Endothelial cell of umbilical vein (primary cell): ENCODE measurements around the gene NEDD1. TPM values are rescaled to one million over a fixed set of nuclear protein-coding genes. Genes with fewer than 3 reads are reported as not detected.

Source experiments
- BruUV-seq: library from RNA; stranded (reverse); fragments of 400-500 nt; replicated peaks from 2 replicates; lab custom pipeline; 2021; lab: Mats Ljungman, UMichigan
- CTCF ChIA-PET: fragments of 300-600, 350-600 bp; sonication (Branson Sonifier 250); formaldehyde crosslinking; loops from one replicate; lab custom pipeline; 2021; ENCODE audit warnings: antibody characterized with exemption, inconsistent platforms; lab: Charles Lee
- POLR2A ChIA-PET: fragments of 300-600, 350-600 bp; sonication (Branson Sonifier 250); formaldehyde crosslinking; loops from one replicate; lab custom pipeline; 2021; ENCODE audit warnings: antibody characterized with exemption, inconsistent platforms; lab: Charles Lee
- DNase-seq: peaks from one replicate; pipeline ENCODE4 v3.0.0-alpha.2; 2011; ENCODE audit warnings: low read depth, low spot score
- FAIRE-seq: peaks from 2 replicates; lab custom pipeline; 2011; peaks lifted over from hg19 to GRCh38; lab: Jason Lieb, UNC
- H2AFZ ChIP-seq: 2 replicates; pipeline ENCODE4 v1.6.0; 2012; ENCODE audit warnings: low read depth, low read length, control low read depth, inconsistent platforms
- H3K27ac ChIP-seq: 2 replicates; pipeline ENCODE4 v1.5.1; 2011; ENCODE audit warnings: low read depth, mild to moderate bottlenecking, control low read depth, low read length, moderate library complexity; ENCODE audit not compliant: insufficient read depth
- H3K27me3 ChIP-seq, 2 experiments: 2 replicates each; pipeline versions ENCODE4 v1.6.0 to v1.6.1; 2011; ENCODE audit warnings: low read length in 2 of 2, mixed read lengths in 1 of 2; ENCODE audit not compliant: control insufficient read depth in 2 of 2, insufficient read depth in 2 of 2
- H3K36me3 ChIP-seq, 2 experiments: 2 replicates in 1 of 2; 3 replicates in 1 of 2; pipeline ENCODE4 v1.5.1; 2011; ENCODE audit warnings: low read length in 2 of 2, mild to moderate bottlenecking in 1 of 2, moderate library complexity in 1 of 2; ENCODE audit not compliant: control insufficient read depth in 2 of 2, insufficient read depth in 2 of 2; ENCODE audit errors: extremely low read depth in 1 of 2
- H3K4me1 ChIP-seq: 3 replicates; pipeline ENCODE4 v1.5.1; 2011; ENCODE audit warnings: mild to moderate bottlenecking, low read length; ENCODE audit not compliant: control insufficient read depth, insufficient read depth; ENCODE audit errors: extremely low read depth
- H3K4me2 ChIP-seq: 2 replicates; pipeline ENCODE4 v1.6.1; 2011; ENCODE audit warnings: low read length, control low read depth, mixed read lengths; ENCODE audit not compliant: insufficient read depth
- H3K4me3 ChIP-seq, 3 experiments: fragments of 200-600 bp in 1 of 3; sonication (generic), shearing (Covaris generic) in 1 of 3; replicated peaks in 1 of 3; 2 replicates each; pipeline ENCODE4 v1.5.1; 2011 to 2016; ENCODE audit warnings: control low read depth in 3 of 3, low read length in 3 of 3, mild to moderate bottlenecking in 2 of 3, inconsistent platforms in 1 of 3, low read depth in 1 of 3, moderate library complexity in 1 of 3; ENCODE audit not compliant: insufficient read depth in 1 of 3
- H3K79me2 ChIP-seq: 2 replicates; pipeline ENCODE4 v1.6.0; 2012; ENCODE audit warnings: low read length, inconsistent platforms; ENCODE audit not compliant: control insufficient read depth, insufficient read depth
- H3K9ac ChIP-seq: replicated peaks from 2 replicates; pipeline ENCODE3; 2011; ENCODE audit warnings: low read length, control low read depth; ENCODE audit not compliant: insufficient read depth; ENCODE audit errors: extremely low read depth
- H3K9me1 ChIP-seq: replicated peaks from 3 replicates; pipeline ENCODE4 v1.6.0; 2011; ENCODE audit warnings: mild to moderate bottlenecking, low read length; ENCODE audit not compliant: control insufficient read depth, insufficient read depth; ENCODE audit errors: extremely low read depth
- H3K9me3 ChIP-seq: replicated peaks from 2 replicates; pipeline ENCODE4 v1.5.1; 2012; ENCODE audit warnings: low read length, inconsistent platforms; ENCODE audit not compliant: control insufficient read depth, insufficient read depth
- H4K20me1 ChIP-seq: replicated peaks from 2 replicates; pipeline ENCODE3; 2011; ENCODE audit warnings: mild to moderate bottlenecking, low read length; ENCODE audit not compliant: control insufficient read depth, insufficient read depth; ENCODE audit errors: extremely low read depth
- CTCF ChIP-seq, 2 donors: IDR thresholded peaks; 1 replicate in 1 of 2; 2 replicates in 1 of 2; pipeline ENCODE4 v1.5.1; 2011; ENCODE audit warnings: low read length in 2 of 2, mild to moderate bottlenecking in 2 of 2, moderate library complexity in 2 of 2, control low read depth in 1 of 2, inconsistent platforms in 1 of 2, low read depth in 1 of 2; ENCODE audit not compliant: insufficient read depth in 1 of 2; ENCODE audit errors: extremely low read depth in 1 of 2
- EZH2 ChIP-seq: IDR thresholded peaks from 2 replicates; pipeline ENCODE4 v1.6.1; 2012; ENCODE audit warnings: borderline replicate concordance, low read depth, mild to moderate bottlenecking, moderate library complexity, low read length, inconsistent platforms; ENCODE audit not compliant: severe bottlenecking
- FOS ChIP-seq: IDR thresholded peaks from 2 replicates; pipeline ENCODE4 v1.6.1; 2011; ENCODE audit warnings: mild to moderate bottlenecking, low read length, moderate library complexity, borderline replicate concordance; ENCODE audit not compliant: insufficient read depth
- GATA2 ChIP-seq: IDR thresholded peaks from 2 replicates; pipeline ENCODE4 v1.7.0; 2011; ENCODE audit warnings: low read depth, mild to moderate bottlenecking, moderate library complexity, mixed read lengths, low read length; ENCODE audit not compliant: insufficient read length, insufficient read depth
- JUN ChIP-seq: IDR thresholded peaks from 2 replicates; pipeline ENCODE4 v1.6.1; 2011; ENCODE audit warnings: borderline replicate concordance, low read depth; ENCODE audit not compliant: insufficient read length, insufficient read depth
- MAX ChIP-seq: IDR thresholded peaks from 2 replicates; pipeline ENCODE4 v1.6.1; 2011; ENCODE audit not compliant: insufficient read depth, insufficient read length
- MYC ChIP-seq: IDR thresholded peaks from one replicate; pipeline ENCODE4 v1.6.1; 2011; ENCODE audit warnings: mild to moderate bottlenecking, low read depth, low read length
- POLR2A ChIP-seq: IDR thresholded peaks from 2 replicates; pipeline ENCODE4 v1.6.1; 2012; ENCODE audit warnings: low read depth, mild to moderate bottlenecking, control low read depth, low read length
- POLR2AphosphoS5 ChIP-seq: IDR thresholded peaks from 2 replicates; pipeline ENCODE4 v1.6.1; 2012; ENCODE audit warnings: low read depth, mild to moderate bottlenecking, control low read depth, low read length, moderate library complexity; ENCODE audit not compliant: insufficient read depth
- dilution Hi-C: fragments of 300-500 bp; cut with MboI; formaldehyde crosslinking; loops from one replicate; pipeline ENCODE4 v1.15.0; 2019; ENCODE audit warnings: low sequenced_read_pairs; ENCODE audit not compliant: extremely low pct_ligation_motif_present
- intact Hi-C: fragments of 100-400 bp; cut with micrococcal nuclease; formaldehyde crosslinking; loops from one replicate; pipeline ENCODE4 v1.10.0; 2022
- polyA plus RNA-seq, 4 experiments: library from polyadenylated mRNA; depleted of rRNA in 3 of 4; stranded (reverse) in 3 of 4; unstranded in 1 of 4; fragments of >200 nt; gene quantifications; 2 replicates each; pipeline versions ENCODE4 v1.2.1 to v1.2.3, GENCODE V29; 2011 to 2012; ENCODE audit warnings: missing spikeins in 1 of 4
- total RNA-seq: library from RNA; stranded (reverse); gene quantifications from 2 replicates; pipeline ENCODE4 v1.2.3, GENCODE V29; 2021

NEDD1 gene
- total and polyA plus RNA-seq, 2 donors (not counting 3 experiments of a cell fraction or from before 2014, with no cell fraction given) = 9.8 to 25.4 TPM

- H3K9me1 ChIP-seq = no peaks in the 10 kb centered on the region
- CTCF ChIA-PET = interaction anchor here (0.7 kb wide), 1 partner anchor 12 kb away, joined by 3 read pairs; no protein-coding TSS in a partner anchor
- H3K4me1 ChIP-seq = no peaks in the 10 kb centered on the region
- H3K27ac ChIP-seq = no peak overlapping the region
- no TSS peak for BruUV-seq
- TF ChIP-seq FOS (no peak), GATA2 (no peak), MYC (no peak), POLR2AphosphoS5 (no peak), JUN (no peak), CTCF (IDR thresholded peaks at IDR 0.05; ENCODE audit: extremely low read depth in 1 of 2, insufficient read depth in 1 of 2, low read depth in 1 of 2, low read length in 2 of 2) (no peak), EZH2 (no peak), POLR2A (no peak), MAX (no peak)
- H3K4me3 ChIP-seq = no peak overlapping the region
- no peaks in the 10 kb centered on the region for H4K20me1 ChIP-seq
- intact Hi-C loops = no loop called here
- POLR2A ChIA-PET = no interaction called here
- no peak overlapping the region for H3K4me2 ChIP-seq
- H3K36me3 ChIP-seq = no peaks in the 10 kb centered on the region
- no peaks in the 10 kb centered on the region for H3K79me2 ChIP-seq
- no peak overlapping the region for H3K9ac ChIP-seq
- H3K9me3 ChIP-seq = no peaks in the 10 kb centered on the region
- H3K27me3 ChIP-seq = no peaks in the 10 kb centered on the region
- no peak overlapping the region for H2AFZ ChIP-seq
- DNase-seq (no peak), FAIRE-seq (no peak)
- dilution Hi-C loops = no loop called here
Measured at GRCh38 chr12:96861656-96862055, 45.4 kb upstream of the NEDD1 start.
